ENCODE data around the gene HOXD10. TPM values are rescaled to one million over a fixed set of nuclear protein-coding genes. Genes with fewer than 3 reads are reported as not detected.

HOXD10 gene
- total RNA-seq, 4 donors from 2014 or later: 0.56 to 0.59 TPM; not detected in 2

GRCh38 chr2:176149481-176149938 lies 32.9 kb downstream of the HOXD10 start:
- peak in 1 of 2 donors; percentile 61 for DNase-seq (ENCODE audit: low spot score in 2 of 2)
- WGBS: 84% methylated on average over 22 of the region's 22 CpGs

GRCh38 chr2:176149939-176150583 lies 33.5 kb downstream of the HOXD10 start:
- H3K36me3 ChIP-seq: peaks cover 6% of the 10 kb centered on the region
- 81% methylated on average over 24 of the region's 24 CpGs for WGBS
- no peak overlapping the region for H3K4me3 ChIP-seq
- peaks cover 90% of the 10 kb centered on the region for H3K27me3 ChIP-seq
- H3K27ac ChIP-seq: no peak overlapping the region
- peaks cover 8% of the 10 kb centered on the region for H3K4me1 ChIP-seq
- H3K9me3 ChIP-seq: no peaks in the 10 kb centered on the region
- no peak for TF ChIP-seq POLR2A (IDR thresholded peaks at IDR 0.05)
- TF ChIP-seq EP300 (IDR thresholded peaks at IDR 0.05): no peak
- no peak for TF ChIP-seq POLR2AphosphoS5 (IDR thresholded peaks at IDR 0.05)
- no peak for TF ChIP-seq CTCF (IDR thresholded peaks at IDR 0.05)
- DNase-seq (ENCODE audit: low spot score in 2 of 2): no peak

More at GRCh38 chr2:176149481-176149938, 32.9 kb downstream of the HOXD10 start:
- peaks cover 8% of the 10 kb centered on the region for H3K4me1 ChIP-seq
- H3K27ac ChIP-seq: no peak overlapping the region
- no peak overlapping the region for H3K4me3 ChIP-seq
- TF ChIP-seq POLR2A (IDR thresholded peaks at IDR 0.05) (no peak), POLR2AphosphoS5 (IDR thresholded peaks at IDR 0.05) (no peak), EP300 (IDR thresholded peaks at IDR 0.05) (no peak), CTCF (IDR thresholded peaks at IDR 0.05) (no peak)
- H3K27me3 ChIP-seq: peaks cover 90% of the 10 kb centered on the region
- peaks cover 6% of the 10 kb centered on the region for H3K36me3 ChIP-seq
- no peaks in the 10 kb centered on the region for H3K9me3 ChIP-seq

- TF ChIP-seq POLR2A (IDR thresholded peaks at IDR 0.05) (no peak), EP300 (IDR thresholded peaks at IDR 0.05) (no peak), CTCF (IDR thresholded peaks at IDR 0.05) (no peak), POLR2AphosphoS5 (IDR thresholded peaks at IDR 0.05) (no peak)
- H3K4me3 ChIP-seq: no peak overlapping the region
- H3K9me3 ChIP-seq: no peaks in the 10 kb centered on the region
- WGBS: 65% methylated on average over 11 of the region's 14 CpGs
- peaks cover 96% of the 10 kb centered on the region for H3K27me3 ChIP-seq
- H3K36me3 ChIP-seq: peaks cover 6% of the 10 kb centered on the region
- DNase-seq (ENCODE audit: low spot score in 2 of 2): no peak
- no peak overlapping the region for H3K27ac ChIP-seq
- peaks cover 8% of the 10 kb centered on the region for H3K4me1 ChIP-seq
These were observed 34.2 kb downstream of the HOXD10 start for GRCh38 chr2:176150584-176151441.

GRCh38 chr2:176151442-176152287 lies 35.1 kb downstream of the HOXD10 start, which contains the start of gene HOXD4:
Gene HOXD4, plus strand, starts transcription at chr2:176151550. Its CDS starts 84 bp downstream, at chr2:176151634.
- 51% methylated on average over 36 of the region's 55 CpGs for WGBS
- H3K9me3 ChIP-seq: no peaks in the 10 kb centered on the region

More at GRCh38 chr2:176151442-176152287, 35.1 kb downstream of the HOXD10 start, which contains the start of gene HOXD4:
- Histone ChIP-seq H3K4me3 (peak within 1 kb of the TSS; percentile 24), H3K36me3 (peaks cover 6% of the 10 kb centered on the region), H3K27me3 (peaks cover 98% of the 10 kb centered on the region), H3K27ac (no peak within 1 kb of the TSS), H3K4me1 (peaks cover 8% of the 10 kb centered on the region)
- TF ChIP-seq EP300 (IDR thresholded peaks at IDR 0.05): no peak
- TF ChIP-seq POLR2A (IDR thresholded peaks at IDR 0.05): no peak
- no peak for TF ChIP-seq CTCF (IDR thresholded peaks at IDR 0.05)
- no peak for TF ChIP-seq POLR2AphosphoS5 (IDR thresholded peaks at IDR 0.05)
- DNase-seq (ENCODE audit: low spot score in 2 of 2): no peak

Measured in suprapubic skin (tissue), 4 donors.